SK-N-MC (cell line): ENCODE measurements around the gene PAMR1.

Experiments
- EZH2 ChIP-seq: fragments of 200-600 bp; sonication (generic); IDR thresholded peaks from one replicate; pipeline ENCODE4 v1.6.1; 2017; ENCODE audit warnings: antibody characterized with exemption
- POLR2AphosphoS5 ChIP-seq: IDR thresholded peaks from 2 replicates; pipeline ENCODE4 v1.6.1; 2012; ENCODE audit warnings: mild to moderate bottlenecking, low read depth, low read length, borderline replicate concordance

GRCh38 chr11:35566885-35567284 lies 41.5 kb upstream of the PAMR1 start:
- TF ChIP-seq EZH2 (no peak), POLR2AphosphoS5 (no peak)
